ENCODE measurements around the gene CALU. TPM values are rescaled to one million over a fixed set of nuclear protein-coding genes. Genes with fewer than 3 reads are reported as not detected.

CALU gene
- total RNA-seq, 2 experiments from 2014 or later, result 28.4 to 29.9 TPM

GRCh38 chr7:128721376-128721775 lies 17.8 kb upstream of the CALU start:
- TF ChIP-seq CTCF (IDR thresholded peaks at IDR 0.05), result no peak
- no peaks in the 10 kb centered on the region for H3K27me3 ChIP-seq (ENCODE audit: control insufficient read depth in 1 of 2, insufficient read depth in 2 of 2, low read length in 2 of 2)
- DNase-seq (no peak), ATAC-seq (ENCODE audit: poor library complexity) (no peak)
- Mint-ChIP-seq H3K9me3 (no peaks in the 10 kb centered on the region), H3K4me3 (no peak overlapping the region), H3K27ac (no peak overlapping the region), H3K36me3 (ENCODE audit: low read depth) (no peaks in the 10 kb centered on the region), H3K27me3 (peaks cover 20% of the 10 kb centered on the region), H3K4me1 (ENCODE audit: low read depth) (no peaks in the 10 kb centered on the region)
- ChIA-PET POLR2A (no interaction called here), CTCF (no interaction called here)
- H3K36me3 ChIP-seq (ENCODE audit: insufficient read depth, low read length), result no peaks in the 10 kb centered on the region
- intact Hi-C loops (cut with DNase I, micrococcal nuclease), result no loop called here
- H3K27ac ChIP-seq (ENCODE audit: low read depth in 1 of 2, low read length in 2 of 2), result no peak overlapping the region
- no peaks in the 10 kb centered on the region for H3K4me1 ChIP-seq (ENCODE audit: insufficient read depth, low read length)
- no peaks in the 10 kb centered on the region for H3K9me3 ChIP-seq (ENCODE audit: control insufficient read depth in 1 of 2, insufficient read depth in 1 of 2, low read length in 2 of 2)
- H3K4me3 ChIP-seq (ENCODE audit: low read length), result no peak overlapping the region

GRCh38 chr7:128724743-128725142 lies 14.4 kb upstream of the CALU start:
- Mint-ChIP-seq H3K4me3 (no peak overlapping the region), H3K36me3 (ENCODE audit: low read depth) (no peaks in the 10 kb centered on the region), H3K9me3 (no peaks in the 10 kb centered on the region), H3K4me1 (ENCODE audit: low read depth) (no peaks in the 10 kb centered on the region), H3K27me3 (peaks cover 25% of the 10 kb centered on the region), H3K27ac (no peak overlapping the region)
- no peak overlapping the region for H3K27ac ChIP-seq (ENCODE audit: low read depth in 1 of 2, low read length in 2 of 2)
- H3K4me1 ChIP-seq (ENCODE audit: insufficient read depth, low read length), result no peaks in the 10 kb centered on the region
- peaks cover 0 to 3% of the 10 kb centered on the region in 2 experiments for H3K27me3 ChIP-seq (ENCODE audit: control insufficient read depth in 1 of 2, insufficient read depth in 2 of 2, low read length in 2 of 2)
- H3K36me3 ChIP-seq (ENCODE audit: insufficient read depth, low read length), result no peaks in the 10 kb centered on the region
- no peaks in the 10 kb centered on the region for H3K9me3 ChIP-seq (ENCODE audit: control insufficient read depth in 1 of 2, insufficient read depth in 1 of 2, low read length in 2 of 2)
- no peak for DNase-seq
- TF ChIP-seq CTCF (IDR thresholded peaks at IDR 0.05), result no peak
- POLR2A ChIA-PET, result no interaction called here
- no peak for ATAC-seq (ENCODE audit: poor library complexity)
- CTCF ChIA-PET, result no interaction called here
- intact Hi-C loops (cut with DNase I, micrococcal nuclease), result no loop called here
- no peak overlapping the region for H3K4me3 ChIP-seq (ENCODE audit: low read length)

- ATAC-seq (ENCODE audit: poor library complexity) (no peak), DNase-seq (no peak)
- no peaks in the 10 kb centered on the region for H3K9me3 Mint-ChIP-seq
- Histone ChIP-seq H3K9me3 (ENCODE audit: control insufficient read depth in 1 of 2, insufficient read depth in 1 of 2, low read length in 2 of 2) (no peaks in the 10 kb centered on the region), H3K4me3 (ENCODE audit: low read length) (no peak overlapping the region), H3K36me3 (ENCODE audit: insufficient read depth, low read length) (no peaks in the 10 kb centered on the region), H3K27ac (ENCODE audit: low read depth in 1 of 2, low read length in 2 of 2) (no peak overlapping the region), H3K27me3 (ENCODE audit: control insufficient read depth in 1 of 2, insufficient read depth in 2 of 2, low read length in 2 of 2) (peaks cover 0 to 3% of the 10 kb centered on the region in 2 experiments), H3K4me1 (ENCODE audit: insufficient read depth, low read length) (no peaks in the 10 kb centered on the region)
- POLR2A ChIA-PET, result no interaction called here
- H3K27ac Mint-ChIP-seq, result no peak overlapping the region
- no peaks in the 10 kb centered on the region for H3K4me1 Mint-ChIP-seq (ENCODE audit: low read depth)
- H3K4me3 Mint-ChIP-seq, result no peak overlapping the region
- CTCF ChIA-PET, result no interaction called here
- H3K27me3 Mint-ChIP-seq, result peaks cover 25% of the 10 kb centered on the region
- no peak for TF ChIP-seq CTCF (IDR thresholded peaks at IDR 0.05)
- H3K36me3 Mint-ChIP-seq (ENCODE audit: low read depth), result no peaks in the 10 kb centered on the region
- intact Hi-C loops (cut with DNase I, micrococcal nuclease), result no loop called here
Measured at GRCh38 chr7:128725531-128725930, 13.6 kb upstream of the CALU start.
